Panc1 (cell line): ENCODE results near the gene NANOS3. TPM values are rescaled to one million over a fixed set of nuclear protein-coding genes. Genes with fewer than 3 reads are reported as not detected.

Source experiments
- ATAC-seq: fragments of 200-7000 bp; cut with Tn5 transposase; 2 replicates; pipeline ENCODE4 v1.9.1; 2020; ENCODE audit warnings: mild to moderate bottlenecking, moderate library complexity
- BruUV-seq: library from RNA; stranded (reverse); fragments of 400-500 nt; replicated peaks from 2 replicates; lab custom pipeline; 2021; lab: Mats Ljungman, UMichigan
- CTCF ChIA-PET: fragments of 300-600 bp; sonication (Branson Sonifier 250); formaldehyde crosslinking; loops from one replicate; lab custom pipeline; 2022; ENCODE audit warnings: antibody characterized with exemption; lab: Charles Lee
- POLR2A ChIA-PET: fragments of 300-600 bp; sonication (Branson Sonifier 250); formaldehyde crosslinking; loops from one replicate; lab custom pipeline; 2022; ENCODE audit warnings: antibody characterized with exemption; lab: Charles Lee
- DNase-seq: peaks from one replicate; pipeline ENCODE4 v3.0.0-alpha.2; 2010; ENCODE audit warnings: low read depth, low spot score
- H3K27ac ChIP-seq: 2 replicates; pipeline ENCODE4 v1.5.1; 2011; ENCODE audit warnings: mild to moderate bottlenecking, low read length, inconsistent platforms
- H3K27me3 ChIP-seq: fragments of 200-500 bp; sonication (Bioruptor generic); 2 replicates; pipeline ENCODE4 v1.6.0; 2014; ENCODE audit warnings: low read length, inconsistent platforms; ENCODE audit not compliant: control insufficient read depth, insufficient read depth
- H3K36me3 ChIP-seq: fragments of 200-500 bp; sonication (Bioruptor generic); 2 replicates; pipeline ENCODE4 v1.5.1; 2014; ENCODE audit warnings: inconsistent platforms, mild to moderate bottlenecking, low read length, moderate library complexity; ENCODE audit not compliant: control insufficient read depth, insufficient read depth
- H3K4me1 ChIP-seq: 2 replicates; pipeline ENCODE4 v1.5.1; 2011; ENCODE audit warnings: inconsistent platforms, mild to moderate bottlenecking, low read length, moderate library complexity; ENCODE audit not compliant: control insufficient read depth, insufficient read depth
- H3K4me3 ChIP-seq, 2 experiments: 2 replicates each; pipeline ENCODE4 v1.5.1; 2011 to 2012; ENCODE audit warnings: low read depth in 2 of 2, low read length in 2 of 2, mild to moderate bottlenecking in 2 of 2, inconsistent platforms in 1 of 2, moderate library complexity in 1 of 2
- H3K9me3 ChIP-seq: fragments of 200-500 bp; sonication (Bioruptor generic); 2 replicates; pipeline ENCODE4 v1.5.1; 2014; ENCODE audit warnings: low read depth, mild to moderate bottlenecking, inconsistent platforms, low read length, moderate library complexity; ENCODE audit not compliant: control insufficient read depth, insufficient read depth
- CTCF ChIP-seq: fragments of 450-650 bp; IDR thresholded peaks from 2 replicates; pipeline ENCODE4 v1.5.1; 2017; ENCODE audit warnings: mild to moderate bottlenecking
- POLR2AphosphoS5 ChIP-seq: IDR thresholded peaks from 2 replicates; pipeline ENCODE4 v1.6.1; 2012; ENCODE audit warnings: mild to moderate bottlenecking, low read depth, low read length, moderate library complexity
- REST ChIP-seq, 2 experiments: IDR thresholded peaks; 2 replicates each; pipeline ENCODE4 v1.6.1; 2011 to 2012; ENCODE audit warnings: low read depth in 2 of 2, control low read depth in 1 of 2, low read length in 1 of 2, mild to moderate bottlenecking in 1 of 2, moderate library complexity in 1 of 2; ENCODE audit not compliant: insufficient read depth in 1 of 2
- SIN3A ChIP-seq: IDR thresholded peaks from 2 replicates; pipeline ENCODE4 v1.6.1; 2012; ENCODE audit warnings: low read depth, mild to moderate bottlenecking, low read length, moderate library complexity, borderline replicate concordance; ENCODE audit not compliant: insufficient read depth
- TCF7L2 ChIP-seq: IDR thresholded peaks from 2 replicates; pipeline ENCODE4 v1.6.1; 2011; ENCODE audit warnings: mild to moderate bottlenecking, low read depth, low read length, inconsistent platforms
- in situ Hi-C: cut with HindIII; loops from 2 replicates; pipeline ENCODE4 v1.10.0; 2016; ENCODE audit warnings: low sequenced_read_pairs, low pct_unique_long_range_greater_than_20kb
- intact Hi-C: fragments of 100-400 bp; cut with micrococcal nuclease; formaldehyde crosslinking; loops from one replicate; pipeline ENCODE4 v1.10.0; 2022; ENCODE audit not compliant: unreplicated experiment
- total RNA-seq: library from RNA; stranded (reverse); gene quantifications from one replicate; pipeline ENCODE4 v1.2.1, GENCODE V29; 2021; ENCODE audit not compliant: unreplicated experiment

The NANOS3 gene
- total RNA-seq, 1 experiment from 2014 or later = 0.33 TPM

- DNase-seq = no peak
- intact Hi-C loops (no loop called here), in situ Hi-C loops (no loop called here)
- peaks cover 26% of the 10 kb centered on the region for H3K4me1 ChIP-seq
- peak overlapping the region; percentile 73 for H3K27ac ChIP-seq
- H3K36me3 ChIP-seq = no peaks in the 10 kb centered on the region
- TF ChIP-seq REST (IDR thresholded peaks at IDR 0.05; ENCODE audit: insufficient read depth in 1 of 2, low read depth in 2 of 2, low read length in 1 of 2) (no peak), POLR2AphosphoS5 (no peak), TCF7L2 (no peak), SIN3A (no peak), CTCF (no peak)
- no peaks in the 10 kb centered on the region for H3K27me3 ChIP-seq
- no peak overlapping the region for H3K4me3 ChIP-seq
- ChIA-PET CTCF (interaction anchor here (0.6 kb wide), 1 partner anchor 48 kb away, joined by 3 read pairs; no protein-coding TSS in a partner anchor), POLR2A (interaction anchor here (0.7 kb wide), 1 partner anchor 330 kb away, joined by 3 read pairs; no protein-coding TSS in a partner anchor)
- H3K9me3 ChIP-seq = no peaks in the 10 kb centered on the region
- no TSS peak for BruUV-seq
- no peak for ATAC-seq
Observed at GRCh38 chr19:13856497-13856896, 20.4 kb upstream of the NANOS3 start.

GRCh38 chr19:13859361-13859880 is 17.5 kb upstream of the NANOS3 start:
- Histone ChIP-seq H3K4me1 (peaks cover 14% of the 10 kb centered on the region), H3K36me3 (no peaks in the 10 kb centered on the region), H3K4me3 (no peak overlapping the region), H3K9me3 (no peaks in the 10 kb centered on the region), H3K27me3 (no peaks in the 10 kb centered on the region), H3K27ac (peak overlapping the region; percentile 50; the same call in 1 of the 2 replicates)
- in situ Hi-C loops = no loop called here
- ChIA-PET POLR2A (interaction anchor here (1.1 kb wide), 1 partner anchor 23 kb away, joined by 6 read pairs; no protein-coding TSS in a partner anchor), CTCF (interaction anchor here (0.6 kb wide), 1 partner anchor 75 kb away, joined by 4 read pairs; no protein-coding TSS in a partner anchor)
- ATAC-seq (no peak), DNase-seq (no peak)
- BruUV-seq = no TSS peak
- intact Hi-C loops = no loop called here
- TF ChIP-seq SIN3A (no peak), REST (IDR thresholded peaks at IDR 0.05; ENCODE audit: insufficient read depth in 1 of 2, low read depth in 2 of 2, low read length in 1 of 2) (no peak), POLR2AphosphoS5 (no peak), TCF7L2 (no peak), CTCF (no peak)
